Stimulated activated CD8-positive, alpha-beta memory T cell treated with anti-CD3 and anti-CD28 coated beads, Interleukin-12 subunit alpha, Interleukin-12 subunit beta, amount 100 ng/mL, for 24 hours (primary cell): ENCODE results near the gene MMAB.

Source experiments
- DNase-seq: peaks from one replicate; pipeline ENCODE4 v3.0.0-alpha.2; 2020; ENCODE audit errors: extremely low read depth

MMAB gene

GRCh38 chr12:109512608-109513007 is 60.7 kb downstream of the MMAB start:
- DNase-seq, result no peak

- DNase-seq, result no peak
These were observed 63.1 kb downstream of the MMAB start for GRCh38 chr12:109510196-109510595.

DNA sequence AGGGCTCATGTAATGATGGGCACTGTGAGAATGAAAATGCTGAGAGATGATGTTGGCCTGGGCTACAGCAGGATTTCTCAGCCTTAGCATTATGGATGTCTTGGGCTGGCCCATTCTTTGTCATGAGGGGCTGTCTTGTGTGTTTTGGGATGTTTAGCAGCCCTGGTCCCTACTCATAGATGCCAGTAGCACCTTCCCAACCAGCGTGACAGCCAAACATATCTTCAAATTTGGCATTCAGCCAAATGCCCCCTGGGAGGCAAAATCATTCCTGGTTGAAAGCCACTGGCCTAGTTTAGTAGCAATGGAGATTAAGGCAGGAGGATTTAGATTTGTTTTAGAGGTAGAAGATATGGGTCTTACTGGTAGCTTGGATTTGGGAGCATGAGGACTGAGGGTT is 69.2 kb downstream of the MMAB start:
- no peak for DNase-seq
